Adrenal gland (tissue), 12 donors: ENCODE data around the gene CCDC61. TPM values are rescaled to one million over a fixed set of nuclear protein-coding genes. Genes with fewer than 3 reads are reported as not detected.

Experiments
- DNase-seq, 7 donors: peaks; one replicate each; pipeline ENCODE4 v3.0.0-alpha.2; 2019 to 2020
- H3K27ac ChIP-seq, 5 donors: fragments of 200-600 bp; sonication (generic) in 4 of 5; 1 replicate in 3 of 5; 2 replicates in 2 of 5; pipeline versions ENCODE4 v1.5.1 to v1.8.0; 2016 to 2020; ENCODE audit warnings: mild to moderate bottlenecking in 1 of 5
- H3K27me3 ChIP-seq: fragments of 200-600 bp; 2 replicates; pipeline ENCODE4 v1.8.0; 2021
- H3K36me3 ChIP-seq, 2 donors: fragments of 200-600 bp; replicated peaks in 1 of 2; 1 replicate in 1 of 2; 2 replicates in 1 of 2; pipeline versions ENCODE4 v1.5.1 to v1.8.0; 2018 to 2022
- H3K4me1 ChIP-seq, 2 donors: fragments of 200-600 bp; replicated peaks in 1 of 2; 1 replicate in 1 of 2; 2 replicates in 1 of 2; pipeline versions ENCODE4 v1.5.1 to v1.8.0; 2018 to 2021
- H3K4me3 ChIP-seq, 4 donors: fragments of 200-600 bp; sonication (generic) in 3 of 4; one replicate each; pipeline ENCODE4 v1.5.1; 2016 to 2018
- H3K9me3 ChIP-seq, 3 donors: fragments of 200-600 bp; sonication (generic) in 1 of 3; replicated peaks in 1 of 3; 1 replicate in 2 of 3; 2 replicates in 1 of 3; pipeline versions ENCODE4 v1.5.1 to v1.8.0; 2016 to 2021
- CTCF ChIP-seq, 6 experiments: fragments of 450-650 bp in 4 of 6; fragments of 200-600 bp in 2 of 6; sonication (generic) in 1 of 6; IDR thresholded peaks; 1 replicate in 5 of 6; 2 replicates in 1 of 6; pipeline versions ENCODE4 v1.5.1 to v1.8.0; 2016 to 2021; ENCODE audit warnings: antibody characterized with exemption in 6 of 6, mild to moderate bottlenecking in 2 of 6, moderate library complexity in 1 of 6
- POLR2A ChIP-seq, 2 donors: fragments of 450-650 bp; IDR thresholded peaks; one replicate each; pipeline ENCODE4 v1.6.1; 2017; ENCODE audit warnings: antibody characterized with exemption in 2 of 2, mild to moderate bottlenecking in 2 of 2, moderate library complexity in 1 of 2
- WGBS, 4 donors: extraction: QIAGEN DNeasy Blood & Tissue Kit in 2 of 4; methylation state at CpG; one replicate each; pipeline versions ENCODE4 v1.1.5 to v1.1.7; 2013 to 2017; 5-methylcytosine and 5-hydroxymethylcytosine counted together
- intact Hi-C, 2 donors: fragments of 100-400 bp; cut with DNase I; formaldehyde crosslinking; loops; one replicate each; pipeline versions ENCODE4 v1.14.1 to v1.15.0; 2022 to 2023
- polyA plus RNA-seq, 3 donors: library from polyadenylated mRNA; stranded (reverse); fragments of 200-250 nt in 2 of 3; fragments of 350-450 nt in 1 of 3; fragmentation: Illumina TruSeq in 1 of 3; extraction: RNeasy Lipid Tissue Mini Kit (QIAGEN cat#74804) in 1 of 3; gene quantifications; one replicate each; pipeline ENCODE4 v1.2.3, GENCODE V29; 2013 to 2014
- total RNA-seq, 9 donors: library from RNA; depleted of rRNA in 4 of 9; stranded (reverse); fragments of >200 nt in 4 of 9; fragments of 120-200 nt in 1 of 9; fragmentation: NEBNext Ultra II Directional in 1 of 9; extraction: Animal tissue kit (Norgen Biotek cat#: 25700) in 1 of 9; gene quantifications; one replicate each; pipeline versions ENCODE4 v1.1.0 to v1.2.4, GENCODE V29; 2013 to 2023
- donor health status: healthy with polysubstance abuse.
- donor health status: Bipolar disorder and iron deficiency.
- donor health status: DM: yes; HTN: yes; CAD: no.
- donor health status: DM: no; HTN: no; CAD: no.
- donor health status: DM: no; HTN: no; CAD: no.
- donor health status: DM: yes; HTN: yes; CAD: no.

The CCDC61 gene
- total and polyA plus RNA-seq, 12 donors = 2.8 to 45.9 (median 15.0) TPM

- Histone ChIP-seq H3K36me3 (no peaks in the 10 kb centered on the region), H3K4me3 (no peak overlapping the region), H3K9me3 (no peaks in the 10 kb centered on the region), H3K4me1 (peaks cover 3 to 8% of the 10 kb centered on the region in 2 donors), H3K27me3 (no peaks in the 10 kb centered on the region), H3K27ac (no peak overlapping the region)
- peak in 6 of 7 donors; percentile 35 to 83 (median 44) for DNase-seq
- intact Hi-C loops = no loop called here
- 7 to 14% (median 9%) methylated on average over 19 to 34 of the region's 34 CpGs for WGBS, 4 donors
- no peak for TF ChIP-seq CTCF (IDR thresholded peaks at IDR 0.05)
- TF ChIP-seq POLR2A (IDR thresholded peaks at IDR 0.05) = no peak
Observed at GRCh38 chr19:46000491-46001246, 5.4 kb downstream of the CCDC61 start.

GRCh38 chr19:46002678-46003275, 7.5 kb downstream of the CCDC61 start:
- H3K36me3 ChIP-seq = no peaks in the 10 kb centered on the region
- H3K27me3 ChIP-seq = no peaks in the 10 kb centered on the region
- H3K9me3 ChIP-seq = no peaks in the 10 kb centered on the region
- 96 to 98% (median 97%) methylated on average over 5 to 15 of the region's 15 CpGs for WGBS, 4 donors
- TF ChIP-seq POLR2A (IDR thresholded peaks at IDR 0.05) (no peak), CTCF (IDR thresholded peaks at IDR 0.05) (no peak)
- no peak for DNase-seq
- intact Hi-C loops = no loop called here
- H3K4me1 ChIP-seq = no peaks in the 10 kb centered on the region
- H3K4me3 ChIP-seq = no peak overlapping the region
- H3K27ac ChIP-seq = no peak overlapping the region

- intact Hi-C loops = no loop called here
- TF ChIP-seq POLR2A (IDR thresholded peaks at IDR 0.05) = no peak
- TF ChIP-seq CTCF (IDR thresholded peaks at IDR 0.05) = no peak
- Histone ChIP-seq H3K4me1 (no peaks in the 10 kb centered on the region), H3K9me3 (no peaks in the 10 kb centered on the region), H3K27me3 (no peaks in the 10 kb centered on the region), H3K27ac (no peak overlapping the region), H3K36me3 (no peaks in the 10 kb centered on the region), H3K4me3 (no peak overlapping the region)
- 94 to 98% (median 97%) methylated on average over 9 to 13 of the region's 13 CpGs for WGBS, 4 donors
- peak in 1 of 7 donors; percentile 42 for DNase-seq
Observed at GRCh38 chr19:46006411-46006810, 11.1 kb downstream of the CCDC61 start.

GRCh38 chr19:46009530-46010510, 14.6 kb downstream of the CCDC61 start:
- Histone ChIP-seq H3K9me3 (no peaks in the 10 kb centered on the region), H3K27me3 (peaks cover 4% of the 10 kb centered on the region), H3K27ac (no peak overlapping the region), H3K36me3 (no peaks in the 10 kb centered on the region), H3K4me1 (peaks cover 2 to 3% of the 10 kb centered on the region in 2 donors), H3K4me3 (no peak overlapping the region)
- 56 to 81% (median 62%) methylated on average over 14 to 28 of the region's 28 CpGs for WGBS, 4 donors
- TF ChIP-seq POLR2A (IDR thresholded peaks at IDR 0.05) (no peak), CTCF (IDR thresholded peaks at IDR 0.05) (peak; percentile 53 to 91 (median 80))
- intact Hi-C loops = no loop called here
- peak; percentile 54 to 87 (median 70) for DNase-seq
